ENCODE results near the gene CDH13. TPM values are rescaled to one million over a fixed set of nuclear protein-coding genes. Genes with fewer than 3 reads are reported as not detected.
A peak's percentile ranks its signal among the peaks of the same experiment; 100 is the strongest.

Gene CDH13
- total and polyA plus RNA-seq, 2 donors (not counting 3 experiments of a cell fraction or from before 2014, with no cell fraction given): 96.6 to 124 TPM

GRCh38 chr16:82980810-82981209 is 354.0 kb downstream of the CDH13 start:
- intact Hi-C loops (cut with micrococcal nuclease): no loop called here
- no TSS peak for BruUV-seq (replicated peaks)

More at GRCh38 chr16:82980810-82981209, 354.0 kb downstream of the CDH13 start:
- no peak overlapping the region for H2AFZ ChIP-seq (ENCODE audit: low read depth, low read length)
- DNase-seq (ENCODE audit: low read depth, low spot score) (peak; percentile 48), FAIRE-seq (no peak)
- no peaks in the 10 kb centered on the region for H4K20me1 ChIP-seq (replicated peaks; ENCODE audit: control insufficient read depth, extremely low read depth, insufficient read depth, low read length)
- no peaks in the 10 kb centered on the region for H3K9me1 ChIP-seq (replicated peaks; ENCODE audit: control insufficient read depth, extremely low read depth, insufficient read depth, low read length)
- ChIA-PET POLR2A (no interaction called here), CTCF (interaction anchor here (1.3 to 1.5 kb wide), 2 partner anchors 11 to 235 kb away, joined by 3 to 4 read pairs; no protein-coding TSS in a partner anchor)
- no peaks in the 10 kb centered on the region for H3K79me2 ChIP-seq (ENCODE audit: control insufficient read depth, insufficient read depth, low read length)
- H3K9me3 ChIP-seq (replicated peaks; ENCODE audit: control insufficient read depth, insufficient read depth, low read length): no peaks in the 10 kb centered on the region
- no peak overlapping the region for H3K27ac ChIP-seq (ENCODE audit: insufficient read depth, low read depth, low read length)
- H3K9ac ChIP-seq (replicated peaks; ENCODE audit: extremely low read depth, insufficient read depth, low read length): no peak overlapping the region
- dilution Hi-C loops (cut with MboI; ENCODE audit: extremely low pct_ligation_motif_present, low sequenced_read_pairs): no loop called here
- H3K4me1 ChIP-seq (ENCODE audit: control insufficient read depth, extremely low read depth, insufficient read depth, low read length): peaks cover 23% of the 10 kb centered on the region
- no peak for TF ChIP-seq EZH2 (IDR thresholded peaks at IDR 0.05; ENCODE audit: borderline replicate concordance, low read depth, low read length, severe bottlenecking)
- no peak for TF ChIP-seq CTCF (IDR thresholded peaks at IDR 0.05; ENCODE audit: extremely low read depth in 1 of 2, insufficient read depth in 1 of 2, low read depth in 1 of 2, low read length in 2 of 2)
- TF ChIP-seq FOS (IDR thresholded peaks at IDR 0.05; ENCODE audit: borderline replicate concordance, insufficient read depth, low read length): no peak
- TF ChIP-seq GATA2 (IDR thresholded peaks at IDR 0.05; ENCODE audit: insufficient read depth, insufficient read length, low read depth, low read length): no peak
- TF ChIP-seq JUN (IDR thresholded peaks at IDR 0.05; ENCODE audit: borderline replicate concordance, insufficient read depth, insufficient read length, low read depth): no peak
- TF ChIP-seq MYC (IDR thresholded peaks at IDR 0.05; ENCODE audit: low read depth, low read length): no peak
- TF ChIP-seq, protein P1, sequence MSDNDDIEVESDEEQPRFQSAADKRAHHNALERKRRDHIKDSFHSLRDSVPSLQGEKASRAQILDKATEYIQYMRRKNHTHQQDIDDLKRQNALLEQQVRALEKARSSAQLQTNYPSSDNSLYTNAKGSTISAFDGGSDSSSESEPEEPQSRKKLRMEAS (IDR thresholded peaks at IDR 0.05; ENCODE audit: insufficient read depth, insufficient read length): no peak
- TF ChIP-seq POLR2A (IDR thresholded peaks at IDR 0.05; ENCODE audit: low read depth, low read length): no peak
- TF ChIP-seq POLR2AphosphoS5 (IDR thresholded peaks at IDR 0.05; ENCODE audit: insufficient read depth, low read depth, low read length): no peak
- no peak overlapping the region for H3K4me3 ChIP-seq (replicated peaks in 1 of 3; ENCODE audit: insufficient read depth in 1 of 3, low read depth in 1 of 3, low read length in 3 of 3)
- no peak overlapping the region for H3K4me2 ChIP-seq (ENCODE audit: insufficient read depth, low read length)
- no peaks in the 10 kb centered on the region for H3K27me3 ChIP-seq (ENCODE audit: control insufficient read depth in 2 of 2, insufficient read depth in 2 of 2, low read length in 2 of 2)
- no peaks in the 10 kb centered on the region for H3K36me3 ChIP-seq (ENCODE audit: control insufficient read depth in 2 of 2, extremely low read depth in 1 of 2, insufficient read depth in 2 of 2, low read length in 2 of 2)

Measured in endothelial cell of umbilical vein (primary cell).